GM12801 (cell line): ENCODE results near the gene ARSB.

Source experiments
- CTCF ChIP-seq: IDR thresholded peaks from one replicate; pipeline ENCODE4 v1.5.1; 2011; ENCODE audit warnings: control low read depth; ENCODE audit not compliant: insufficient read length; ENCODE audit errors: extremely low read depth

ARSB gene

GRCh38 chr5:78734094-78734845 is 250.8 kb downstream of the ARSB start:
- no peak for TF ChIP-seq CTCF

GRCh38 chr5:78731884-78732283 is 253.2 kb downstream of the ARSB start:
- TF ChIP-seq CTCF = no peak

GRCh38 chr5:78730300-78731094 is 254.6 kb downstream of the ARSB start:
- TF ChIP-seq CTCF = no peak

- TF ChIP-seq CTCF = no peak
These were observed 257.0 kb downstream of the ARSB start for GRCh38 chr5:78727786-78728761.
